HL-60/S4 treated with retinoic acid at 250 ng/mL for 4 days and 3 days (cell line): ENCODE data around the gene CTBP1.

ENCODE experiments used
- in situ Hi-C: fragments of 300-500 bp; cut with MboI; formaldehyde crosslinking; loops from 2 replicates; pipeline ENCODE4 v1.7.0; 2022; ENCODE audit warnings: low sequenced_read_pairs

Gene CTBP1

DNA sequence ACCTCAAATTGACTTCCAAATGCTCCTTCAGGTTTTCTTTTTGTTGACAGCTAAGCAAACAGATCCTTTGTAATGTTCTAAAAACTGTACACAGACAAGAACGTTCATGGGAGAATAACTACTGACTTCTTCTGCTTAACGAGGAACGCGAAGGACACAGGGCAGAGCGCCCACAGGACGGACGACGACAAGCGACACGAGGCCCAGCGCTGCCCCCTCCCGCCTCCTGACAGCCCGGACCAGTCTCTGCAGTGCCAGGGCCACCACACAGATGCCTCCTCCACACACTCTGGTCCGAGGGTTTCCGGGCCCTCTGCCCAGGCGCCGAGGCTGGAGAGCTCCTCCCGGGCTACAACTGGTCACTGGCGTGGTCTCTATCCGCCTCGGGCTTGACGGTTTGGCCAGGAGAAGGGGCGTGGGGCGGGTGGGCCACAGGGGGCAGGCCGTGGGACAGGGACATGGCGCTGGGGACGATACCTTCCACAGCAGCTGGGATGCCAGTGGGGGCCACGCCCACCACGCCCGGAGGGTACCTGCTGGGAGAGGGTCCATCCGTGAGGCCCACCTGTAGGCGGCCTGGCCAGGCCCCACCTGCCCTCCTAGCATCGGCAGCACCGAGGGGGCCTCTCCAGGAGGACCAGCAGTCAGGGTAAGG, 36.9 kb downstream of the CTBP1 start:
- in situ Hi-C loops = no loop called here

DNA sequence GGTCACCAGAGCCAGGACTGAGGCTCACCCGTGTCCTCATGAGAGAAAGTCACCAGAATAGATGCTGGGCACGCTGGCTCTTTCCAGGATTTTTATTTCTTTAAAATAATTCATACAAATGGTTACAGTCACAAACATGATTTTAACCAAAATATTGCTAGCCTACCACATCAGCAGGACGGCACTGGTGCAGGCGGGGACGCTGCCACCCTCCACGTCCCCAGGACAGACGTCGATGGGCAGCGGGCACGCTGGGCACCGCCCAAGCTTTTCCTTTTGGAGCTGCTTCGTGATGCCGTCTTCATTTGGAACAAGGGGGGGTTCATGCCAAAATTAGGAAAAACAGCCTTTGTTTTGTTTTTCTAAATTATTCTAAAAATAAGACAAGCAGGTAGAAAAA, 37.6 kb downstream of the CTBP1 start:
- in situ Hi-C loops = no loop called here

DNA sequence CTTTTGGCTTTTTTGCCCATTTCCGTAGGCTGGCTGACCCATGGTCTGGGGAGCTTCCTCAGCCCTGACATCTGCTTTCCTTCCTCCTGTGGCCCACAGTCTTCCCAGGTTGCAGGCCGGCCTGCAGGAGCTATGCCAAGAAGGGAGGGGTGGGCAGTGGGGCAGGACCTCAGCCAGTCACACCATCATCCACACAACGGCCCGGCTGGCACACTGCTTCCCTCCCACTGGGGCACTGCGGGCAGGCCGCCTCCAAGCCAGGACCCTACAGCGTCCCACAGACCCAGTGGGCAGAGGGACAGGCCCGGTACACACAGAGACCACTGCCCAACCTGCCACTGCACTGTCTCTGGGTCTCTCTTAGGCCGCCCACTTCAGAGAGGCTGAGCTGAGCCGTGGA, 38.0 kb downstream of the CTBP1 start:
- in situ Hi-C loops = no loop called here

DNA sequence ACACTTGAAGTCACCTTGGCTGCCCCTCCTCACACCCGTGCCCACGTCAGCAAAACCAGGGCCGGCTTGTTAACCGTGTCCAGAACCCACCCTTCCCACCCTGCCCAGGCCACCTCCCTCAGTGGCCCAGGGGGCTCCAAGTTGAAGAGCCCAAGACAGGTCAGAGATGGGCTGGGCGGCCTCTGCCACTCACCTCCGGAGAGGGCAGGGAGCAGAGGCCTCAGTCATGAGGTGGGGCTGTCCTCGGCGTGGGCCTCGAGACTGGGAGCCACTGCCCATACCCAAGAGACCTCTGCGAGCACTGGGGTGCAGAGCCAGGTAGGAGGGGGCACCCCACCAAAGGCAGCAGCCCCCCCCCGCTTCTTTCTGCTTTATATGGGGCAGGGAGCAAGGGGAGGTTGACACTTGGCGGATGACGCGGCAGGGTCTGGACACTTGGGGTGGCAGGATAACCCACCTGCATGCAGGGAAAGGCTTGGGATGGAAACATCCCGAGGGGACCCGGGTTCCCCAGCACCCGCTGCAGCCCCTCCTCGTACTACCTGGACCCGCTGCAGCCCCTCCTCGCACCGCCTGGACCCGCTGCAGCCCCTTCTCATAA, 38.6 kb downstream of the CTBP1 start:
- in situ Hi-C loops = no loop called here

- in situ Hi-C loops = no loop called here
Observed at GRCh38 chr4:1209821-1210220, 39.1 kb downstream of the CTBP1 start.

- in situ Hi-C loops = no loop called here
Observed at GRCh38 chr4:1208970-1209704, 39.8 kb downstream of the CTBP1 start.

DNA sequence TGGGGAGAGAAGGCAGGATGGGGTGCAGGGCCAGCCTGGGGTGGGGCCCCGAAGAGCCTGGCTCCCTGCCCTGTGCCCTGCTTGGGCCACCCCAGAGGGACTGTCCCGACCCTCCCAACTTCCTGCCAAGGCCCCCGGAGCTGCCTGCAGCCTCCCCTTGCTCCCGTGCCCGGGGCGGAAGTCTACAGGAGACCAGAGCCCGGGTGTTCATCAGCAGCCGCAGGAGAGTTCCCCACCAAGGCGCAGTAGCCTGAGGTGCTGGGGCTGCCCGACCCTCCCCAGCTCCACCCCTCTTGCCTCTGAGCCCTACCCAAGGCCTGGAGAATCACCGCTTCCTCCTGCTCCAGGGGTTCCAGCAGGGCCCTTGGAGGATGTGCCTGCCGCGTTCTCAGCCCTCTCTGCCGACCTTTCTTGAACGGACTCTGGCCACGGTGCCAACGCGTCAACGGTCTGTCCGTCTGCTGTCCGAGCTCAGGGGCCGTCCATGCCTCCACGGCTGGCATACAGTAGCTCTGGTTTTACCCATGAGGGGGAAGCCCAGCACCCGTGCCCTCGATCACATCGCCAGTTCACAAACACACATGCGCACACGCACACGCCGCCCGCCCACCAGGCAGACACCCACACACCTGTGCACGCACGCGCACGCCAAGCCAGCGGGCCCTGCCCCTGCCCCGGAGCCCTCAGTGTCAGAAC, 40.5 kb downstream of the CTBP1 start:
- in situ Hi-C loops = no loop called here

GRCh38 chr4:1207603-1208265, 41.2 kb downstream of the CTBP1 start:
- in situ Hi-C loops = no loop called here

- in situ Hi-C loops = no loop called here
Observed at GRCh38 chr4:1207157-1207470, 41.8 kb downstream of the CTBP1 start.

DNA sequence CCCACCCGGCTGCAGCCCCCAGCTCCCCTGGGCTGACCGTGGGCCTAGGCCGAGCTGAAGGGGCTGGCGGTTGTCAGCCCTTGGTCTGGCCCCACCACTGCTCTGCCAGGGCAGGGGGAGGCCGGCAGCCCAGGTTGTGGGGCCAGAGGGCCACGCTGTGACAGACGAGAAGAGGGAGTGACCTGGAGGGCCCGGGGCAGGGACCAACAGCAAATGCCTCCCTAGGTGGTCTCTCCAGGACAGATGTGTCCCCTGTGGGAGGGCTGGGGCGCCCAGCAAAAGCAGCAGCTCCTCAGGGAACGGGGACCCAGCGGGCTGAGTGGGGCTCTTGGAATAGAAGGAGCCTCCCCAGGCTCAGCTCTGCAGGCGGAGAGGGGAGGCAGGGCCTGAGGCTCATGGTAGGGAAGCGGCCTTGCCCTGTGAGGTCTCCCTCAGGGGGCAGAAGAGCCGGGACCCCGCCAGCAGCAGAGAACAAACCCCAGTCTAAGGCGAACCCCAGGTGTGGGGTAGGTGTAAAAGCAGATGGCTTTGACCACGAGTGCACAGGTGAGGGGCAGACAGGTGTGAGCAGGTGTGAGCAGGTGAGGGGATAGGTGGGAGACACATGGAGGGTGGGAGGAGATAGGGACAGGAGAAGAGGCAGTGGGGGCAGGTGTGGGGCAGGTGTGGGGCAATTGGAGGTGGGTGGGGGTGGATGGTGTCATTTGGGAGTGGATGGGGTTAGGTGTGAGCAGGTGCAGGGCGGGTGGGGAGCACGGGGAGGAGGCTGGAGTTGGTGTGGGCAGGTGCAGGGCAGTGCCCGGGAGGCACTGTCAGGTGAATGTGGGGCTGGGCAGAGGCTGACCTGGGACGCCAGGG, 42.4 kb downstream of the CTBP1 start:
- in situ Hi-C loops = no loop called here

- in situ Hi-C loops = no loop called here
Observed at GRCh38 chr4:1205586-1206298, 43.2 kb downstream of the CTBP1 start.

GRCh38 chr4:1204828-1205585, 43.9 kb downstream of the CTBP1 start:
- in situ Hi-C loops = no loop called here

DNA sequence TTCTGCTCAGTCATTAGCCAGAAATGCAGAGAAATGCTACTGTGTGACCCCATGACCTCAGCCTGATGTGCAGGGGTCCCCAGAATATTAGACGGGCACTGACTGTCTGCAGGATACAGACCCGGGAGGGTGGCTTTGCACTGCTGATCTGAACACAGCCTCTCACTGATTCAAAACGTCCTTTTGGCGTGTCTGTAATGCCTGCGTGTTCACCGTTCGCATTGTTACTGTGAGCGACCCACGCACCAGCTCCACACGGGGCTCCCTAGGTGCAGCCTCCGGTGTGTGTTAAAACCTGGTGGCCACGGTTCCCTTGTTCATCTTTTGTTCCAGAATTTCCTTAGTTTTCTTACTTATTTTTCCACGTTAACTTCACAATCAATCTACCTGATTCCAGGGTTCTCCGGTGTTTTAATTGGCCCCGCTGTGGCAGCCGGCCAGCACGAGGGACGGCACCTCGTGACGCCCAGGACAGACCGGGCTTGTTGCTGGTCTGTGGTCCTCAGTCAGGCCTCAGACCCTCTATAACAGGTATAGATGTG, 44.6 kb downstream of the CTBP1 start:
- in situ Hi-C loops = no loop called here

DNA sequence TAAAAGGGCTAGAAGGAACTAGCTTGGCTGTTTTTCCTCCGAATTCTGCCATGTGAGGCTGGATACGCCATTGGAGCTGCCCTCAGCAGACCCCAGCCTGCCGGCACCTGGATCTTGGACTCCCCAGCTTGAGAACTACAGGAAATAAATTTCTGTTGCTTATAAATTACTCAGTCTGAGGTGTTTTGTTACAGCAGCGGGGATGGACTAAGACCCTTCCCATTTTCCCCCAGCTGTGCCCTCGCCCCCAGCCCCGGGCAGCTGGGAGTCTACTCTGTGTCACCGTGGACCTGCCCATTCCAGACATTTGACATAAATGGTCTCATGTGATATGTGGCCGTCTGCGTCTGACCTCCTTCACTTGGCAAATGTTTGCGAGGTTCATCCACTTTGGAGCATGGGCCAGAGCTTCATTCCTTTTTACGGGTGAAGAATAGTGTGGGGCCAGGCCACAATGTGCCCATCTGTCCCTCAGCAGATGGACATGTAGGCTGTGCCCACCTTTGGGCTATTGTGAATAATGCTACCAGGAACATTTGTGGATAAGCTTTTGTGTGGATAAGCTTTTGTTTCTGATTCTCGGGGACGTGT, 45.8 kb downstream of the CTBP1 start:
- in situ Hi-C loops = no loop called here

DNA sequence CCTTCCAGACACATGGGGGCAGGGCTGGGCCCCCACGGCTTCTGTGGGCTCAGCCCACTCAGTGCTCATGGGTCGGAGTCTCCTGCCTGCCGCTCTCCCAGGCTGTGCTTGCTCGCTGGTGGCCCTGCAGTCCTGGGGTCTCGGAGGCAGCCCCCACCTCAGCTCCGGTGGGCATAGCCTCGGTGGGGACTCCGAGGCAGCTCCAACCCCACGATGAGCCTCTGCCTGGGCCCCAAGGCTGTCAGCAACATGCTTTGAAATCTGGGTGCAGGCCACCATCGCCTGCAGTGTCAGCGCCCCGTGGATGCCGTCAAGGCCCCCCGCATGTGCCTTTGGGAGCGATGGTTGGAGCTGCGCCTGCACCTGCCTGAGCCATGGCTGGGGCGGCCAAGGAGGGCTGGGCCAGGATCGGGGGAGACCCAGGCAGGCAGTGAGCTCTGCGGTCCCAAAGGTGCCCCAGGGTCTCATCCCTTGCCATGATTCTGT, 46.4 kb downstream of the CTBP1 start:
- in situ Hi-C loops = no loop called here

DNA sequence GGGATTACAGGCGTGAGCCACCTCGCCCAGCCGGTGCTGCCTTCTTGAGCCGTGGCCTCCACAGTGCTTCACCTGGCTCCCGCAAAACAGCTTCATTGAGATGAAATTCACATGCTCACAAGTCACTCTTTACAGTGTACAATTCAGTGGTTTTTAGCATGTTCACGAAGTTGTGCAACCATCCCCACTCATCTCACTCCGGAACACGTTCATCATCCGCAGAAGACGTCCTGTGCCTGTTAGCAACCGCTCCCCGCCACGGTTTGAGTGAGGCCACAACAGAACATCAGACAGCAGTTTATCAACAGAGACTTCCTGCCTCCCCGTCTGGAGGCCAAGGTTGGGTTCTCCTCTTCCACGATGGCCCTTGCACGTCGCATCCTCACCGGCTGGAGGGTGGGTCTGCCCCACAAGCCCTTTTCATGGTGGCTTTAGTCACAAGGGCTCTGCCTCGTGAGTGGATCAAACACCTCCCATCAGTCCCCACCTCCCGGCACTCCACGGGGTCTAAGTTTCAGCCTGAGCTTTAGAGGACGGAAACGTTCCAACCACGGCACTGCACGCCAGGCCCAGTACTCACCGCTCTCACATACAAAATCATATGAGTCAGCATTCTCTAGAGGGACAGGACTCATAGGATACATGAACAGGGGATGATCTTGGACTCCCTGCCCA, 46.9 kb downstream of the CTBP1 start:
- in situ Hi-C loops = no loop called here

- in situ Hi-C loops = no loop called here
Observed at GRCh38 chr4:1200425-1201035, 48.4 kb downstream of the CTBP1 start.
